MM.1S (cell line): Measurements from ENCODE around the gene CCDC102A.

Source experiments
- EZH2 ChIP-seq: fragments of 300-600 bp; sonication (generic); optimal IDR thresholded peaks from 2 replicates; pipeline ENCODE3; 2017; ENCODE audit warnings: low read depth, mild to moderate bottlenecking, antibody characterized with exemption, low read length, mixed read lengths
- TF ChIP-seq, protein P1 (sequence below): fragments of 300-600 bp; sonication (generic); IDR thresholded peaks from 2 replicates; pipeline ENCODE4 v1.5.1; 2016; ENCODE audit warnings: antibody characterized with exemption, low read length, mixed read lengths

DNA sequence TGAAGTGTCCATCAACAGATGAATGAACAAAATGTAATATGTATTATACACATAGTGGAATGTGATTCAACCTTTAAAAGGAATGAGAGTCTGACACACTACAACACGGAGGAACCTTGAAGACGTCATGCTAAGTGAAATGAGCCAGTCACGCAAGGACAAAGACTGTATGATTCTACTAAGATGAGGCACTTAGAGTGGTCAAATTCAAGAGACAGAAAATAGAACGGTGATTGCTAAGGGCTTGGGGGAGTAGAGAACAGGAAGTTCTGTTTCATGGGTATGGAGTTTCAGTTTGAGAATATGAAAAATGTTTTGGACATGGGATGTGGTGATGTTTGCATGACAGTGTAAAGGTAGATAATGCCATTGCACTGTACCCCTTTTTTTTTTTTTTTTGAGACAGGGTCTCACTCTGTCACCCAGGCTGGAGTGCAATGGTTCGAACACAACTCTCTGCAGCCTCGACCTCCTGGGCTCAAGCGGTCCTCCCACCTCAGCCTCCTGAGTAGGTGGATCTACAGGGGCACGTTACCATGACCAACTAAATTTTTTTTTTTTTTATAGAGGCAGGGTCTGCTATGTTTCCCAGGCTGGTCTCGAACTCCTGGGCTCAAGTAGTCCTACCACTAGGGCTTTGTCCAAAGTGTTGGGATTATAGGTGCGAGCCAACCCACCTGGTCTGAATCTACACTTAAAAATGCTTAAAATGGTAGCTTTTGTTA lies 2.9 kb upstream of the CCDC102A start:
- TF ChIP-seq, protein P1, sequence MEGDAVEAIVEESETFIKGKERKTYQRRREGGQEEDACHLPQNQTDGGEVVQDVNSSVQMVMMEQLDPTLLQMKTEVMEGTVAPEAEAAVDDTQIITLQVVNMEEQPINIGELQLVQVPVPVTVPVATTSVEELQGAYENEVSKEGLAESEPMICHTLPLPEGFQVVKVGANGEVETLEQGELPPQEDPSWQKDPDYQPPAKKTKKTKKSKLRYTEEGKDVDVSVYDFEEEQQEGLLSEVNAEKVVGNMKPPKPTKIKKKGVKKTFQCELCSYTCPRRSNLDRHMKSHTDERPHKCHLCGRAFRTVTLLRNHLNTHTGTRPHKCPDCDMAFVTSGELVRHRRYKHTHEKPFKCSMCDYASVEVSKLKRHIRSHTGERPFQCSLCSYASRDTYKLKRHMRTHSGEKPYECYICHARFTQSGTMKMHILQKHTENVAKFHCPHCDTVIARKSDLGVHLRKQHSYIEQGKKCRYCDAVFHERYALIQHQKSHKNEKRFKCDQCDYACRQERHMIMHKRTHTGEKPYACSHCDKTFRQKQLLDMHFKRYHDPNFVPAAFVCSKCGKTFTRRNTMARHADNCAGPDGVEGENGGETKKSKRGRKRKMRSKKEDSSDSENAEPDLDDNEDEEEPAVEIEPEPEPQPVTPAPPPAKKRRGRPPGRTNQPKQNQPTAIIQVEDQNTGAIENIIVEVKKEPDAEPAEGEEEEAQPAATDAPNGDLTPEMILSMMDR: no peak
- TF ChIP-seq EZH2: no peak
